Adrenal gland (tissue), 5 donors: ENCODE measurements around the gene HASPIN.

Experiments used
- POLR2A ChIP-seq, 2 donors: fragments of 450-650 bp; IDR thresholded peaks; one replicate each; pipeline ENCODE4 v1.6.1; 2017; ENCODE audit warnings: antibody characterized with exemption in 2 of 2, mild to moderate bottlenecking in 2 of 2, moderate library complexity in 1 of 2
- TF ChIP-seq, protein P1 (sequence below), 6 experiments: fragments of 450-650 bp in 4 of 6; fragments of 200-600 bp in 2 of 6; sonication (generic) in 1 of 6; IDR thresholded peaks; 1 replicate in 5 of 6; 2 replicates in 1 of 6; pipeline versions ENCODE4 v1.5.1 to v1.8.0; 2016 to 2021; ENCODE audit warnings: antibody characterized with exemption in 6 of 6, mild to moderate bottlenecking in 2 of 6, moderate library complexity in 1 of 6
- donor health status: DM: no; HTN: no; CAD: no.

DNA sequence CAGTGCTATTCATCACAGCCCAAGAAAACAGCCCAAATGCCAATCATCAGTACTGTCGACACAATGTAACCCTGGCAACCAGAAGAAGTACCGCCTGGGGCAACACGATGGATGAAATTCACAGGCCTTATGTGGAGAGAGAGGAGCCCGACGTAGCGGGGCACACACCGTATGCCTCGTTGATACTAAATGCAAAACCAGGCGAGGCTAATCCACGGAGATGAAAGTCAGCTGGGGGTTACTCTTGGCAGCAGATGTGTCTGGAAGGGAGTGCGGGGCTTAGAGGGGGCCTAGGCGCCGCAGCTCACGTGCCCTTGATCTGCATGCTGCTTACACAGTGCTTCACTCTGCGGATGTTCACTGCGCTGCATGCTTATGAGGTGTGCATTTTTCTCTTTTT is 47.4 kb downstream of the HASPIN start:
- TF ChIP-seq, protein P1, sequence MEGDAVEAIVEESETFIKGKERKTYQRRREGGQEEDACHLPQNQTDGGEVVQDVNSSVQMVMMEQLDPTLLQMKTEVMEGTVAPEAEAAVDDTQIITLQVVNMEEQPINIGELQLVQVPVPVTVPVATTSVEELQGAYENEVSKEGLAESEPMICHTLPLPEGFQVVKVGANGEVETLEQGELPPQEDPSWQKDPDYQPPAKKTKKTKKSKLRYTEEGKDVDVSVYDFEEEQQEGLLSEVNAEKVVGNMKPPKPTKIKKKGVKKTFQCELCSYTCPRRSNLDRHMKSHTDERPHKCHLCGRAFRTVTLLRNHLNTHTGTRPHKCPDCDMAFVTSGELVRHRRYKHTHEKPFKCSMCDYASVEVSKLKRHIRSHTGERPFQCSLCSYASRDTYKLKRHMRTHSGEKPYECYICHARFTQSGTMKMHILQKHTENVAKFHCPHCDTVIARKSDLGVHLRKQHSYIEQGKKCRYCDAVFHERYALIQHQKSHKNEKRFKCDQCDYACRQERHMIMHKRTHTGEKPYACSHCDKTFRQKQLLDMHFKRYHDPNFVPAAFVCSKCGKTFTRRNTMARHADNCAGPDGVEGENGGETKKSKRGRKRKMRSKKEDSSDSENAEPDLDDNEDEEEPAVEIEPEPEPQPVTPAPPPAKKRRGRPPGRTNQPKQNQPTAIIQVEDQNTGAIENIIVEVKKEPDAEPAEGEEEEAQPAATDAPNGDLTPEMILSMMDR (IDR thresholded peaks at IDR 0.05): no peak
- no peak for TF ChIP-seq POLR2A (IDR thresholded peaks at IDR 0.05)
